CD8-positive, alpha-beta memory T cell (primary cell): ENCODE results near the gene COX7A2L. TPM values are rescaled to one million over a fixed set of nuclear protein-coding genes. Genes with fewer than 3 reads are reported as not detected.

Source experiments
- CTCF ChIA-PET: fragments of 350-600 bp; sonication (Branson Sonifier 250); formaldehyde crosslinking; loops from one replicate; lab custom pipeline; 2021; ENCODE audit warnings: antibody characterized with exemption; lab: Charles Lee
- POLR2A ChIA-PET: fragments of 350-600 bp; sonication (Branson Sonifier 250); formaldehyde crosslinking; loops from one replicate; lab custom pipeline; 2021; ENCODE audit warnings: antibody characterized with exemption; lab: Charles Lee
- DNase-seq, 5 donors: peaks; one replicate each; pipeline versions ENCODE4 v3.0.0 to v3.0.0-alpha.2; 2020 to 2022; ENCODE audit warnings: mixed read lengths in 1 of 5
- H3K27ac ChIP-seq: one replicate; pipeline ENCODE4 v1.7.0; 2013; ENCODE audit warnings: low read depth, mild to moderate bottlenecking, low read length, moderate library complexity
- H3K27me3 ChIP-seq: 2 replicates; pipeline ENCODE4 v1.7.0; 2013; ENCODE audit warnings: low read length, mild to moderate bottlenecking; ENCODE audit not compliant: insufficient read depth, poor library complexity, severe bottlenecking
- H3K36me3 ChIP-seq: 2 replicates; pipeline ENCODE4 v1.7.0; 2013; ENCODE audit warnings: mild to moderate bottlenecking, low read length, moderate library complexity; ENCODE audit not compliant: insufficient read depth
- H3K4me1 ChIP-seq: 2 replicates; pipeline ENCODE4 v1.7.0; 2013; ENCODE audit warnings: mild to moderate bottlenecking, low read length, moderate library complexity; ENCODE audit not compliant: insufficient read depth
- H3K4me3 ChIP-seq: 2 replicates; pipeline ENCODE4 v1.7.0; 2013; ENCODE audit warnings: mild to moderate bottlenecking, low read length
- H3K9me3 ChIP-seq: 2 replicates; pipeline ENCODE4 v1.7.0; 2013; ENCODE audit warnings: mild to moderate bottlenecking, low read length
- H3K27ac Mint-ChIP-seq, 8 donors: one replicate each; pipeline ENCODE4 v1.8.0; 2020 to 2021; ENCODE audit warnings: mixed read lengths in 8 of 8, mild to moderate bottlenecking in 6 of 8, inconsistent platforms in 3 of 8, moderate library complexity in 3 of 8
- H3K27me3 Mint-ChIP-seq, 2 donors: one replicate each; pipeline ENCODE4 v1.8.0; 2020 to 2021; ENCODE audit warnings: mixed read lengths in 2 of 2, mild to moderate bottlenecking in 1 of 2, moderate library complexity in 1 of 2
- H3K36me3 Mint-ChIP-seq, 3 donors: one replicate each; pipeline ENCODE4 v1.8.0; 2020 to 2021; ENCODE audit warnings: mixed read lengths in 3 of 3, inconsistent platforms in 1 of 3, mild to moderate bottlenecking in 1 of 3
- H3K4me1 Mint-ChIP-seq, 3 donors: one replicate each; pipeline ENCODE4 v1.8.0; 2020 to 2021; ENCODE audit warnings: mixed read lengths in 3 of 3, inconsistent platforms in 1 of 3, mild to moderate bottlenecking in 1 of 3
- H3K4me3 Mint-ChIP-seq, 7 donors: one replicate each; pipeline ENCODE4 v1.8.0; 2020 to 2021; ENCODE audit warnings: mixed read lengths in 7 of 7, mild to moderate bottlenecking in 6 of 7, moderate library complexity in 4 of 7, inconsistent platforms in 2 of 7
- H3K9me3 Mint-ChIP-seq, 5 donors: one replicate each; pipeline ENCODE4 v1.8.0; 2020 to 2022; ENCODE audit warnings: mixed read lengths in 5 of 5, mild to moderate bottlenecking in 3 of 5, moderate library complexity in 2 of 5, inconsistent platforms in 1 of 5
- polyA plus RNA-seq: library from polyadenylated mRNA; unstranded; fragments of 300-500 nt; fragmentation: Illumina TruSeq; gene quantifications from one replicate; pipeline ENCODE4 v1.2.3, GENCODE V29; 2021
- total RNA-seq, 2 experiments: library from RNA; stranded (reverse); gene quantifications; one replicate each; pipeline ENCODE4 v1.2.3, GENCODE V29; 2021

Gene COX7A2L
- total and polyA plus RNA-seq, 3 experiments from 2014 or later: 99.8 to 172 (median 100) TPM

DNA sequence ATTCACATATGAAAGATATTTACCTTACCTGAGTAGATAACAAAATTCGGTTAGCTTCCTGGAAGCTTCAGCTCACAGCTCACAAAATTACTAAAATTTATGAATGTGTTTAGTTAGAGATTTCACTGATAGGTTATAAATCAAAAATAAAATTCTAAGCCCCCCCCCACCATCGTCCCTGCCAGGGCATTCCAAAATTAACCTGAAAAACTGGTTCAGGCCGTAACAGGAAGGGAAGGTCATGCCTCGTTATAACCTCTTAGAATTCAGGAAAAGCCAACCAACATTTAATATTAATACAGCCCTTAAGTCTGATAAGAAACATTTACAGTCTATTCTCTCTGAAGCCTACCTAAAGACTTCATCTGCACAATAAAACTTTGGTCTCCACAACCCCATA lies 48.9 kb downstream of the COX7A2L start:
- peaks cover 9 to 70% (median 9%) of the 10 kb centered on the region in 3 donors for H3K36me3 Mint-ChIP-seq
- no peaks in the 10 kb centered on the region for H3K9me3 ChIP-seq
- H3K9me3 Mint-ChIP-seq: no peaks in the 10 kb centered on the region
- H3K4me3 ChIP-seq: no peak overlapping the region
- H3K27ac ChIP-seq: no peak overlapping the region
- H3K4me1 ChIP-seq: peaks cover 5% of the 10 kb centered on the region
- H3K27me3 Mint-ChIP-seq: no peaks in the 10 kb centered on the region
- peaks cover 13 to 37% (median 34%) of the 10 kb centered on the region in 3 donors for H3K4me1 Mint-ChIP-seq
- H3K27me3 ChIP-seq: no peaks in the 10 kb centered on the region
- H3K27ac Mint-ChIP-seq: peak overlapping the region in 1 of 8 donors; percentile 71
- H3K4me3 Mint-ChIP-seq: no peak overlapping the region
- DNase-seq: no peak
- H3K36me3 ChIP-seq: peaks cover 16% of the 10 kb centered on the region
- POLR2A ChIA-PET: interaction anchor here (0.6 kb wide), 1 partner anchor 22 kb away, joined by 4 read pairs; no protein-coding TSS in a partner anchor
- CTCF ChIA-PET: no interaction called here

DNA sequence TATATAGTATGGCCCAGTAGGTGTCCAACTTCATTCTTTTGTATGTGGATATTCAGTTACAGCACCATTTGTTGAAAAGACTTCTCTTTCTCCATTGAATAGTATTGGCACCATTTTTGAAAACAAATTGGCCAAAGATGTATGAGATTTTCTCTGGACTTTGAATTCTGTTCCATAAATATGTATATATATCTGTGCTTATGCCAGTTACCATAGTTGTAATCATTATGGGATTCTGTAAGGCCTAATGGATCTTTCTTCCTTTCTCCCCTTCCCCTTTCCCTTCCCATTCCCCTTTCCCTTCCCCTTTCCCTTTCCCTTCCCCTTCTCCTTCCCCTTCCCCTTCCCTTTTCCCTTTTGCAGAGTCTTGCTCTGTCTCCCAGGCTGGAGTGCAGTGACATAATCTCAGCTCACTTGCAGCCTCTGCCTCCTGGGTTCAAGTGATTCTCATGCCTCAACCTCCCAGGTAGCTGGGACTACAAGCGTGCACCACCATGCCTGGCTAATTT lies 51.0 kb downstream of the COX7A2L start:
- Mint-ChIP-seq H3K27ac (peak overlapping the region in 4 of 8 donors; percentile 8 to 94 (median 67)), H3K36me3 (peaks cover 12 to 68% (median 18%) of the 10 kb centered on the region in 3 donors), H3K4me1 (peaks cover 16 to 43% (median 41%) of the 10 kb centered on the region in 3 donors), H3K27me3 (no peaks in the 10 kb centered on the region), H3K4me3 (no peak overlapping the region), H3K9me3 (no peaks in the 10 kb centered on the region)
- peaks cover 12% of the 10 kb centered on the region for H3K4me1 ChIP-seq
- no peaks in the 10 kb centered on the region for H3K27me3 ChIP-seq
- H3K4me3 ChIP-seq: no peak overlapping the region
- no peak overlapping the region for H3K27ac ChIP-seq
- DNase-seq: no peak
- no peaks in the 10 kb centered on the region for H3K9me3 ChIP-seq
- ChIA-PET POLR2A (no interaction called here), CTCF (no interaction called here)
- peaks cover 11% of the 10 kb centered on the region for H3K36me3 ChIP-seq

DNA sequence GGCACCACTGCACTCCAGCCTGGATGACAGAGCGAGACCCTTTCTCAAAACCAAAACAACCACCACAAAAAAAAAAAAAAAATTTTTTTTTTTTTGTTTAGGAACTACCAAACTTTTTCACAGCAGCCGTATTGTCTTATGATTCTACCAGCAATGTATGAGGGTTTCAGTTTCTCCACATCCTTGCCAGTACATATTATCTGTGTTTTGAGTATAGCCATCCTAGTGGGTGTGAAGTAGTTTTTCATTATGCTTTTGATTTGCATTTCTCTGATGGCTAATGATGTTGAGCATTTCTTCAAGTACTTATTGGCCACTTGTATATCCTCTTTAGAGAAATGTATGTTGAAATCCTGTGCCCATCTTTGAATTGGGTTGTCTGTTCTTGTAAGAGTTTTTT lies 51.7 kb downstream of the COX7A2L start:
- Mint-ChIP-seq H3K27ac (peak overlapping the region in 6 of 8 donors; percentile 8 to 94 (median 54)), H3K4me3 (no peak overlapping the region), H3K4me1 (peaks cover 12 to 38% (median 37%) of the 10 kb centered on the region in 3 donors), H3K27me3 (no peaks in the 10 kb centered on the region), H3K36me3 (peaks cover 13 to 67% (median 17%) of the 10 kb centered on the region in 3 donors), H3K9me3 (no peaks in the 10 kb centered on the region)
- CTCF ChIA-PET: interaction anchor here (1.0 kb wide), 1 partner anchor 10 kb away, joined by 3 read pairs; no protein-coding TSS in a partner anchor
- H3K36me3 ChIP-seq: peaks cover 12% of the 10 kb centered on the region
- no peaks in the 10 kb centered on the region for H3K9me3 ChIP-seq
- no peak overlapping the region for H3K27ac ChIP-seq
- H3K4me3 ChIP-seq: no peak overlapping the region
- DNase-seq: no peak
- no peaks in the 10 kb centered on the region for H3K27me3 ChIP-seq
- POLR2A ChIA-PET: interaction anchor here (0.8 kb wide), 1 partner anchor 8 kb away, joined by 6 read pairs; no protein-coding TSS in a partner anchor
- H3K4me1 ChIP-seq: peaks cover 12% of the 10 kb centered on the region

DNA sequence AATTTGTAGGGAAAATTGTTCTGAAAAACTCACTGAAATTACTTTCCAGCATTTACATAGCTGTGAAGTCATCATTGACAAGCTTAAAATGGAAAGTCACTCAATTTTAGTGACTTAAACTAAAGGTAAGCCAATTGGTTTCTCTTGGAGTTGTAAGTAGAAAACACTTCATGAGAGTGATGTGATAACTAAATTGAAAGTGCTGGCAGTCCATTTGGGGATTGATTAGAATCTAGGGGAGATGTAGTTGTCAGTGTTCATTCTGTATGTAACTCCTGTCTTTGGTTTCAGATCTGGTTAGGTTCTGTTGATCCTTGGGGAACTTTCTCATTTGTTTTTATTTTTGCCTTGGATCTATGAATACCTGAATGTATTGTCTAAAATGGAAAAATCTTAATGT lies 53.8 kb downstream of the COX7A2L start:
- Histone ChIP-seq H3K4me3 (no peak overlapping the region), H3K9me3 (no peaks in the 10 kb centered on the region), H3K27me3 (no peaks in the 10 kb centered on the region), H3K4me1 (peaks cover 12% of the 10 kb centered on the region), H3K36me3 (peaks cover 26% of the 10 kb centered on the region), H3K27ac (no peak overlapping the region)
- ChIA-PET CTCF (no interaction called here), POLR2A (no interaction called here)
- peaks cover 17 to 44% (median 40%) of the 10 kb centered on the region in 3 donors for H3K4me1 Mint-ChIP-seq
- H3K27me3 Mint-ChIP-seq: peaks cover 0 to 2% of the 10 kb centered on the region in 2 donors
- DNase-seq: no peak
- no peak overlapping the region for H3K4me3 Mint-ChIP-seq
- no peaks in the 10 kb centered on the region for H3K9me3 Mint-ChIP-seq
- peak overlapping the region in 1 of 8 donors; percentile 15 for H3K27ac Mint-ChIP-seq
- H3K36me3 Mint-ChIP-seq: peaks cover 22 to 76% (median 34%) of the 10 kb centered on the region in 3 donors

DNA sequence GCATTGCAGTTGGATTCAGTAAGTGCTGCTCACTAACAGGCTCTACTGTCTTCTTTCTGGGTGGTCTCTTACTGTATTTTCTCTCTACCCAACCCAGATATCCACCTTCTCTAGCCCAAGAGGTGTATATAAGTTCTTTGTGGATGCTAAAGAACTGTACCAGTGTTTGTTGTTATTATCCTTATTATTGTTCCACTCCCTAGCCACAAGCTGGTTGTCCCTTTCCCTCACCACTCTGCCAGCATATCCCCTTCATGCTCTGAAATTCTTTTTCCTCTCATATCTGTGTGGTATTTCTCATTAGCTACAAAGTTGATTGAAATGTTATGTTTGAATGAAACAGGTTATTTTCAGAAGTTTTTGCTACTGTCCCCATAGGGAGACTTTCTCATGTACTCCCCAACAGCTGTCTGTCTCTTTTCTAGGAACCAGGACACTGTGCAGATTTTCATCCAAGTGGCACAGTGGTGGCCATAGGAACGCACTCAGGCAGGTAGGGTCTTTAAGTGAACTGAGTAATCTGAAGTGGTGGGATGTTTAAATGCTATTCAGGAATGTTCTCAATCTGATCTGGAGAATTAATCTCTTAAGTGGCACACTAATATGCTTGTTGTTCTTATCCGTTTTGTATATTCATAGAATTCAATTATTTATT lies 56.8 kb downstream of the COX7A2L start:
- peaks cover 33 to 81% (median 36%) of the 10 kb centered on the region in 3 donors for H3K36me3 Mint-ChIP-seq
- H3K4me1 Mint-ChIP-seq: peaks cover 27 to 59% (median 56%) of the 10 kb centered on the region in 3 donors
- peak overlapping the region in 3 of 8 donors; percentile 48 to 54 (median 50) for H3K27ac Mint-ChIP-seq
- POLR2A ChIA-PET: interaction anchor here (0.6 kb wide), 1 partner anchor 490 kb away, joined by 3 read pairs; no protein-coding TSS in a partner anchor
- Histone ChIP-seq H3K36me3 (peaks cover 36% of the 10 kb centered on the region), H3K4me3 (no peak overlapping the region), H3K9me3 (no peaks in the 10 kb centered on the region), H3K27me3 (no peaks in the 10 kb centered on the region), H3K27ac (no peak overlapping the region), H3K4me1 (peaks cover 23% of the 10 kb centered on the region)
- DNase-seq: no peak
- H3K27me3 Mint-ChIP-seq: peaks cover 0 to 2% of the 10 kb centered on the region in 2 donors
- H3K9me3 Mint-ChIP-seq: no peaks in the 10 kb centered on the region
- CTCF ChIA-PET: interaction anchor here (1.7 to 2.4 kb wide), 2 partner anchors 10 to 35 kb away, joined by 3 to 9 read pairs; no protein-coding TSS in a partner anchor
- H3K4me3 Mint-ChIP-seq: no peak overlapping the region

GRCh38 chr2:42303252-42303651 lies 57.8 kb downstream of the COX7A2L start:
- Histone ChIP-seq H3K4me3 (no peak overlapping the region), H3K9me3 (no peaks in the 10 kb centered on the region), H3K4me1 (peaks cover 29% of the 10 kb centered on the region), H3K27me3 (no peaks in the 10 kb centered on the region), H3K27ac (no peak overlapping the region), H3K36me3 (peaks cover 32% of the 10 kb centered on the region)
- H3K27ac Mint-ChIP-seq: peak overlapping the region in 1 of 8 donors; percentile 41
- no peak for DNase-seq
- H3K9me3 Mint-ChIP-seq: no peaks in the 10 kb centered on the region
- H3K4me1 Mint-ChIP-seq: peaks cover 35 to 61% (median 60%) of the 10 kb centered on the region in 3 donors
- ChIA-PET POLR2A (no interaction called here), CTCF (interaction anchor here (1.0 to 2.4 kb wide), 4 partner anchors 11 to 107 kb away, joined by 3 to 9 read pairs (median 4); no protein-coding TSS in a partner anchor)
- H3K36me3 Mint-ChIP-seq: peaks cover 36 to 82% (median 37%) of the 10 kb centered on the region in 3 donors
- H3K27me3 Mint-ChIP-seq: peaks cover 0 to 2% of the 10 kb centered on the region in 2 donors
- H3K4me3 Mint-ChIP-seq: no peak overlapping the region

- Mint-ChIP-seq H3K4me3 (no peak overlapping the region), H3K36me3 (peaks cover 33 to 89% (median 42%) of the 10 kb centered on the region in 3 donors), H3K27me3 (peaks cover 0 to 2% of the 10 kb centered on the region in 2 donors), H3K9me3 (no peaks in the 10 kb centered on the region), H3K4me1 (peaks cover 56 to 71% (median 71%) of the 10 kb centered on the region in 3 donors), H3K27ac (peak overlapping the region in 3 of 8 donors; percentile 38 to 90 (median 81))
- ChIA-PET CTCF (no interaction called here), POLR2A (no interaction called here)
- Histone ChIP-seq H3K36me3 (peaks cover 38% of the 10 kb centered on the region), H3K27me3 (no peaks in the 10 kb centered on the region), H3K4me1 (peaks cover 49% of the 10 kb centered on the region), H3K9me3 (no peaks in the 10 kb centered on the region), H3K4me3 (no peak overlapping the region), H3K27ac (no peak overlapping the region)
- DNase-seq: no peak
Measured at GRCh38 chr2:42300527-42300926, 60.5 kb downstream of the COX7A2L start.
